ENCODE data around the gene CREBZF. TPM values are rescaled to one million over a fixed set of nuclear protein-coding genes. Genes with fewer than 3 reads are reported as not detected.

The CREBZF gene
- total RNA-seq: 42.7 and 50.1 TPM in 2 replicates

GRCh38 chr11:85664615-85665481 is at the start of gene CREBZF:
TSS of gene CREBZF (minus strand) at chr11:85665129. CDS start at chr11:85664875, 254 bp downstream.

GRCh38 chr11:85685820-85686459 is 21.0 kb upstream of the CREBZF start, which contains the start of gene CCDC89:
TSS of gene CCDC89 (minus strand) at chr11:85686195. CDS start at chr11:85686130, 65 bp downstream.

GRCh38 chr11:85647604-85648299 is 17.2 kb downstream of the CREBZF start, which contains the start of gene TMEM126A:
TSS of gene TMEM126A (plus strand) at chr11:85647967. CDS start at chr11:85650256, 2,289 bp downstream.

GRCh38 chr11:85627998-85628770 is 36.7 kb downstream of the CREBZF start, which contains the start of gene TMEM126B:
TSS of gene TMEM126B (plus strand) at chr11:85628593. CDS start at chr11:85628608, 15 bp downstream.

DNA sequence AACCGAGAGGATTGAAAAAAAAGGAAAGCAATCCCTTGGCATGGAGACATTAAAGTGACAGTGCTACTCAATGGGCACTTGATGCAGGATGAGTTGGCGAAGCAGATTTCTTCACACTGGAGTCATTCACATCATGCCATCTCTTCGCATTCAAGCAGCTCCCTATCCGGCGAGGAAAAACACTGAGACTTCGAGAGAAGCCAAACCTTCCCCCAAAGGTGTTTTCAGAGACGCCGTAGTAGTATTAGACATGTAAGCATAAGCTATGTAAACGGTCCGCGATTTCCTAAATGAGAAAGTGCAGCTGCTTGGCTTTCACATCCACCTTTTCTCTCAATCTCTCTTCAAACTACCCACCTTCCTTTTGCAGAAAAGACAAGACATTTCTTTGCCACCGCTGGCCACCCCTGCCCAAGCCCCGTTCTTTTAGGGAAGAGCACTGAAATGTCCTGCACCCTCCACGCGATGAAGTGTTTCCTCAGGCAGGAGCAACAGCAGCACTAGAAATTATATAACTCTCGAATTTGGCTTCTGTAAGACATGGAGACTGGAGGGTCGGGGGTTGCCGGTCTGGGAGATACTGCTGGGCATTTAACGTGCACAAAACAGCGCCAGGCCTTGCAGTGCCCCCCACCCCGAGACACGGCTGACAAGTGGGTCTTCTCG is 37.5 kb downstream of the CREBZF start, which contains the start of gene DLG2:
Gene DLG2 (minus strand): TSS at position 13 of the 666 bp plus-strand sequence.

Other genes starting within 250 kb of the CREBZF start
- gene DLG2, start 37.8 kb downstream of the CREBZF start, total RNA-seq: 0.48 and 0.85 TPM in 2 replicates
- 48.0 and 85.9 TPM in 2 replicates for gene TMEM126B, start 36.5 kb downstream of the CREBZF start, total RNA-seq
- 30.8 and 40.5 TPM in 2 replicates for gene TMEM126A, start 17.2 kb downstream of the CREBZF start, total RNA-seq
- gene CCDC89, start 21.1 kb upstream of the CREBZF start, total RNA-seq: not detected in 2 replicates
- gene SYTL2, start 146.0 kb upstream of the CREBZF start, total RNA-seq: 11.1 and 20.0 TPM in 2 replicates
- not detected in 2 replicates for gene CCDC83, start 190.3 kb upstream of the CREBZF start, total RNA-seq

Measured in tracheal epithelial cell (primary cell).